Lung (tissue), 12 donors: ENCODE data around the gene FBXL17. TPM values are rescaled to one million over a fixed set of nuclear protein-coding genes. Genes with fewer than 3 reads are reported as not detected.

ENCODE experiments used
- ATAC-seq: fragments of 200-7000 bp; cut with Tn5 transposase; one replicate; pipeline ENCODE4 v1.9.1; 2020; ENCODE audit warnings: moderate number of reproducible peaks; ENCODE audit not compliant: insufficient read depth, low FRiP score
- DNase-seq, 3 donors: peaks; one replicate each; pipeline ENCODE4 v3.0.0-alpha.2; 2013 to 2017
- H3K27ac ChIP-seq, 2 donors: one replicate each; pipeline ENCODE4 v1.5.1; 2013; ENCODE audit warnings: mild to moderate bottlenecking in 2 of 2, moderate library complexity in 2 of 2, control low read depth in 1 of 2, inconsistent platforms in 1 of 2, low read depth in 1 of 2, low read length in 1 of 2
- H3K27me3 ChIP-seq, 3 donors: one replicate each; pipeline ENCODE4 v1.5.1; 2013; ENCODE audit warnings: low read length in 2 of 3; ENCODE audit not compliant: control insufficient read depth in 3 of 3, insufficient read depth in 3 of 3
- H3K36me3 ChIP-seq, 4 donors: one replicate each; pipeline ENCODE4 v1.5.1; 2013; ENCODE audit warnings: low read length in 4 of 4, mild to moderate bottlenecking in 1 of 4, moderate library complexity in 1 of 4; ENCODE audit not compliant: control insufficient read depth in 4 of 4, insufficient read depth in 4 of 4
- H3K4me1 ChIP-seq, 5 donors: one replicate each; pipeline ENCODE4 v1.5.1; 2013; ENCODE audit warnings: low read length in 5 of 5, mild to moderate bottlenecking in 2 of 5, moderate library complexity in 1 of 5; ENCODE audit not compliant: control insufficient read depth in 5 of 5, insufficient read depth in 5 of 5
- H3K4me3 ChIP-seq: one replicate; pipeline ENCODE4 v1.5.1; 2013; ENCODE audit warnings: mild to moderate bottlenecking, control low read depth, moderate library complexity
- H3K9ac ChIP-seq, 2 donors: one replicate each; pipeline ENCODE4 v1.5.1; 2013; ENCODE audit warnings: low read length in 2 of 2, control low read depth in 1 of 2; ENCODE audit not compliant: insufficient read depth in 1 of 2
- H3K9me3 ChIP-seq, 4 donors: one replicate each; pipeline ENCODE4 v1.5.1; 2013; ENCODE audit warnings: low read length in 3 of 4, mild to moderate bottlenecking in 1 of 4, moderate library complexity in 1 of 4; ENCODE audit not compliant: control insufficient read depth in 4 of 4, insufficient read depth in 3 of 4
- WGBS, 2 donors: extraction: QIAGEN DNeasy Blood & Tissue Kit; methylation state at CpG; one replicate each; pipeline ENCODE4 v1.1.7; 2013; 5-methylcytosine and 5-hydroxymethylcytosine counted together
- polyA plus RNA-seq, 2 donors: library from polyadenylated mRNA; stranded (reverse); fragments of 200-250 nt; gene quantifications; one replicate each; pipeline ENCODE4 v1.2.1, GENCODE V29; 2013
- total RNA-seq, 2 donors: library from RNA; depleted of rRNA in 1 of 2; stranded (reverse); fragments of >200 nt in 1 of 2; gene quantifications; one replicate each; pipeline ENCODE4 v1.2.1, GENCODE V29; 2014 to 2021
- TF ChIP-seq, protein P1 (sequence below): IDR thresholded peaks from 2 replicates; pipeline ENCODE4 v1.5.1; 2012; ENCODE audit warnings: mild to moderate bottlenecking; ENCODE audit errors: control extremely low read depth, extremely low read depth
- donor health status: control.
- donor health status: control.
- donor health status: Bipolar disorder and iron deficiency.
- donor health status: healthy.
- donor health status: DM: yes; HTN: yes; CAD: no.

FBXL17 gene
- total and polyA plus RNA-seq, 4 donors: 4.0 to 23.9 (median 13.6) TPM

- no peak for ATAC-seq
Observed at GRCh38 chr5:108387758-108388157, 5.9 kb upstream of the FBXL17 start.

GRCh38 chr5:108386345-108387061 is 4.6 kb upstream of the FBXL17 start:
- H3K4me1 ChIP-seq: peaks cover 0 to 10% (median 3%) of the 10 kb centered on the region in 5 donors
- no peak overlapping the region for H3K27ac ChIP-seq
- DNase-seq (no peak), ATAC-seq (no peak)
- no peak overlapping the region for H3K4me3 ChIP-seq
- no peaks in the 10 kb centered on the region for H3K36me3 ChIP-seq
- WGBS, 2 donors: 84 to 88% methylated on average over 3 of the region's 3 CpGs
- H3K9me3 ChIP-seq: no peaks in the 10 kb centered on the region
- TF ChIP-seq, protein P1, sequence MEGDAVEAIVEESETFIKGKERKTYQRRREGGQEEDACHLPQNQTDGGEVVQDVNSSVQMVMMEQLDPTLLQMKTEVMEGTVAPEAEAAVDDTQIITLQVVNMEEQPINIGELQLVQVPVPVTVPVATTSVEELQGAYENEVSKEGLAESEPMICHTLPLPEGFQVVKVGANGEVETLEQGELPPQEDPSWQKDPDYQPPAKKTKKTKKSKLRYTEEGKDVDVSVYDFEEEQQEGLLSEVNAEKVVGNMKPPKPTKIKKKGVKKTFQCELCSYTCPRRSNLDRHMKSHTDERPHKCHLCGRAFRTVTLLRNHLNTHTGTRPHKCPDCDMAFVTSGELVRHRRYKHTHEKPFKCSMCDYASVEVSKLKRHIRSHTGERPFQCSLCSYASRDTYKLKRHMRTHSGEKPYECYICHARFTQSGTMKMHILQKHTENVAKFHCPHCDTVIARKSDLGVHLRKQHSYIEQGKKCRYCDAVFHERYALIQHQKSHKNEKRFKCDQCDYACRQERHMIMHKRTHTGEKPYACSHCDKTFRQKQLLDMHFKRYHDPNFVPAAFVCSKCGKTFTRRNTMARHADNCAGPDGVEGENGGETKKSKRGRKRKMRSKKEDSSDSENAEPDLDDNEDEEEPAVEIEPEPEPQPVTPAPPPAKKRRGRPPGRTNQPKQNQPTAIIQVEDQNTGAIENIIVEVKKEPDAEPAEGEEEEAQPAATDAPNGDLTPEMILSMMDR: no peak
- H3K9ac ChIP-seq: no peak overlapping the region
- H3K27me3 ChIP-seq: no peaks in the 10 kb centered on the region

More at GRCh38 chr5:108387758-108388157, 5.9 kb upstream of the FBXL17 start:
- H3K9me3 ChIP-seq: no peaks in the 10 kb centered on the region
- TF ChIP-seq, protein P1: no peak
- DNase-seq: no peak
- peaks cover 0 to 6% (median 2%) of the 10 kb centered on the region in 5 donors for H3K4me1 ChIP-seq
- no peak overlapping the region for H3K9ac ChIP-seq
- H3K4me3 ChIP-seq: no peak overlapping the region
- H3K27me3 ChIP-seq: no peaks in the 10 kb centered on the region
- no peaks in the 10 kb centered on the region for H3K36me3 ChIP-seq
- 81 to 86% methylated on average over 3 of the region's 3 CpGs for WGBS, 2 donors
- no peak overlapping the region for H3K27ac ChIP-seq

- Histone ChIP-seq H3K4me3 (no peak overlapping the region), H3K9me3 (no peaks in the 10 kb centered on the region), H3K36me3 (no peaks in the 10 kb centered on the region), H3K4me1 (peaks cover 0 to 13% (median 6%) of the 10 kb centered on the region in 5 donors), H3K9ac (no peak overlapping the region), H3K27me3 (no peaks in the 10 kb centered on the region), H3K27ac (no peak overlapping the region)
- ATAC-seq: no peak
- DNase-seq: no peak
- TF ChIP-seq, protein P1: no peak
- 67 to 75% methylated on average over 1 of the region's 1 CpG for WGBS, 2 donors
Observed at GRCh38 chr5:108384741-108385140, 2.8 kb upstream of the FBXL17 start.
